GM18498 (cell line): ENCODE results near the gene SAMD14.

Source experiments
- ATAC-seq: cut with Tn5 transposase; IDR thresholded peaks from one replicate; pipeline ENCODE4 v1.9.1; 2021; ENCODE audit warnings: mild to moderate bottlenecking, moderate library complexity; ENCODE audit not compliant: unreplicated experiment

The SAMD14 gene

GRCh38 chr17:50129728-50130558 lies at the start of gene SAMD14:
TSS of gene SAMD14 (minus strand) at chr17:50130160. CDS start at chr17:50124959, 5,201 bp downstream.
- no peak for ATAC-seq

DNA sequence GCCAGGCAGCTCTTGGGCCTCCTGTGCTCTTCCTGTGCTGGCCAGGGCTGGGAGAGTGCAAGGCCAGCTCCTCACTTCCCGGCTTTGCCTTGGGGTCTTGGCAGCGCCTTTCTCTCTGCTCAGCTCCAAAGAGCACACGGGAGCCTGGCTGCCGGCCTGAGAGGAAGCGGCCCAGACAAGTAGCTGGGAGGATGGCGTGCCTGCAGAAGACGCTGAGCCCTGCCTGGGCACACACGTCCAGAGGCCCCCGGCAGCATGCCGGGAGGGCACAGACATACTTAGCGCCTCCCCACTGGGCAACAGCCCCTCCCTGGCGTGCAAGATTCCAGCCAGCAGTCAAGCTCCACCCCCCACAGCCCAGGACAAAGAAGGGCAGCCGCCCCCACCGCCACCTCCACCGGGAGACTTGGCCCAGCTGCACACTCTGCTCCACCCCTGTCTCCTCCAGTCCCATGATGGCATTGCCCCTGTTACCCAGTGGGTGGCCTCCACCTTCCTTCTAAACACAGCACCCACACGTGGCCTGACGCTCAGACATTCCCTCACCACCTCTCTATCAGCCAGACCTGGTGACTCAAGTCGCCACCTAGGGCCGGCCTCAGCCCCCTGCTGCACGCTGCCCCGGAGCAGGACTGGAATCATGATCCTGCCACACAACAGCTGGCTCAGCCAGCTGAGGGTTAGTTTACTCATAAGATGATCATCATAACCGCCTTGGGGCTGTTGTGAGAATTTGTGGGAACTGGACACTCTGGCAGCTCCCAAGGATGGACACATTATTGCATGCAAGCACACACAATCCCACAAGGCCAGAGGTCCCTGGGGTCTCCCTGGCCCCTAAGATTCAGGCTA lies 48.2 kb upstream of the SAMD14 start:
- peak; percentile 62 for ATAC-seq

- no peak for ATAC-seq
These were observed 47.5 kb upstream of the SAMD14 start for GRCh38 chr17:50177476-50177875.

- no peak for ATAC-seq
These were observed 46.8 kb upstream of the SAMD14 start for GRCh38 chr17:50176559-50177357.

DNA sequence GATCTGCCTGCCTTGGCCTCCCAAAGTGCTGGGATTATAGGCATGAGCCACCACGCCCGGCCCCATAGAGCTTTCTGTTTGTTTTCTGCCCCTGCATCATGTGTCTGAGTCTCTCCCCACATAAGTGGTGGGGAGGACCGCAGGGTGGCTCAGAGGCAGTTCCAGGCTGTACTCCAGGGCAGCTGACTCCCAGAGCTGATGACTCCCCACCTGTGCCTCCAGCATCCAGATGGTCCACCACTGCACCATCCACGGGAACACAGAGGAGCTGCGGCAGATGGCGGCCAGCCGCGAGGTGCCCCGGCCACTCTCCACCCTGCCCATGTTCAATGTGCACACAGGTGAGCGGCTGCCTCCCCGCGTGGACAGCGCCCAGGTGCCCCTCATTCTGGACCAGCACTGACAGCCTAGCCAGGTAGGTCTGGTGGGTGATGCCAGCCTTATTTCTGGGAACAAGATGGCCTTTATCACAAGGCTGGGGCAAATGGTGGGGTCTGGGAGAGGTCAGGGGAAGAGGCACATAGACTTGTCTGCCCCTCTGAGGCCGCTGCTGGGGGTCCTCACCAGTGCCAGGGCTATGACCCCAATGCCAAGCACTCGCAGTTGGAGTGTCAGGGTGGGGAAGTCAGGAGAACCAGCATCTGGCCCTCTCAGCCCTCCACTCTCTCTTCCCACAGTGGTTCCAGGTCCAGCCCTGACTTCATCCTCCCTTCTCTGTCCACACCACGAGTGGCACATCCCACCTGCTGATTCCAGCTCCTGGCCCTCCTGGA lies 45.3 kb upstream of the SAMD14 start:
- ATAC-seq: no peak

DNA sequence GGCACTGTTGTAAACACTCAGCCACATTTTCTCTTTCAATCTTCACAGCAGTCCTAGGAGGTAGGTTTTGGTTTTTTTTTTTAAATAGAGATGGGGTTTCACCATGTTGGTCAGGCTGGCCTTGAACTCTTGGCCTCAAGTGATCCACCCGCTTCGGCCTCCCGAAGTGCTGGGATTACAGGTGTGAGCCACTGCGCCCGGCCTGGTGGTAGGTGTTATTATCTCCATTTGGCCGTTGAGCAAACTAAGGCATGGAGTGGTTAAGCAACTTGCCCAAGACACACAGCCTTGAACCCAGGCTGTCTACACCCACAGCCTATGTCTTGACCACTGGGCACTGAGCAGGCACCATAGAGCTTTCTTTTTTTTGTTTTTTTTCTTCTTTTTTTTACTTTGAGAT lies 44.5 kb upstream of the SAMD14 start:
- no peak for ATAC-seq

GRCh38 chr17:50173335-50173941 lies 43.5 kb upstream of the SAMD14 start:
- no peak for ATAC-seq

- ATAC-seq: no peak
These were observed 43.0 kb upstream of the SAMD14 start for GRCh38 chr17:50172936-50173334.

DNA sequence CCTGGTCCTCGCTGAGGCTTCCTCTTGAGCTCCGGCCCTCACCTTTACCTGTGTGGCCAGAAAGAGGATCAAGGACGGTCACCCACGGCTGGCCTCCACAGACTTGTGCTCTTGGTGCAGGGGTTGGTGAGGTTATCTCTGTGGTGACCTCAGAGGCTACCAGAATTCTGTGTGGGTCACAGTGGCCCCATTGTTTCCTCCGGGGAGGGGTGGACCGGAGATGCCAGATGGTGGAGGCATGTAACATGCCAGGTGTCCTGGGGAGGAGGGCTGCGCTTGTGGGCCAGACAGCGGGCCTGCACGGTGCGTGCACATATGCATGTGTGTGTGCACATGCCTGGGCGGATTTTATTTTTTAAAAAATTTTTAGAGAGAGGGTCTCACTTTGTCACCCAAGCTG lies 42.2 kb upstream of the SAMD14 start:
- ATAC-seq: no peak

DNA sequence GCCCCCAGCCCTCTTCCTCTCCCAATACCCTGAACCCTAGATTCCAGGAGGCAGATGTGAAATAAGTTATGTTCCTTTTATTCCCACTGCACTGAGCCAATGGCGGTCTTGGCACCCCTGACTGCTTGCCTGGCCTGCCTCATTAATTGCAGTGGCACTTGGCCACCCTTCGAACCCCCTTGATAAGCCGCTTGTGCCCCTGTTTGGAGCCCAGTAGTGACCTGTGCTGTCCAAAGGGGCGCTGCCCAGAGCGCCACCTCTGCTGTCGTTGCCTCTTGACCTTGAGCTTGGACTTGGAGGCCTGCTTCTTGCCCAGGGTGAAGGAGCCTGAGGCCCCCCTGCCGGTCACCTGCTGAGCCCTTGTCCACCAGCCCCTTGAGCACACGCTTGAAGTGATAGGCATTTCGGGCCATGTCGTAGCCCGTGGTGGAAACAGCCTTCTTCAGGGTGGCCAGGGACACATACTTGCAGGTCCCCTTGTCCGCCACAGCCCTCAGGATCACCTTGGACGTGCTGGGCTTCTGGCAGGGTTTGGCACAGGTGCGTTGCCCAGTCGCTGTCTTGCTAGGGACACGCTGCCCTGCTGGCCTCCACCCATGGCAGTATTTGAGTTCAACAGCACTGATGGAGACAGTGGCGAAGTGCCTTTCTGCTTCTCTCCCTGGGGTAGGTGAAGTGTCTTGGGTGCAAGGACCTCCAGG lies 41.6 kb upstream of the SAMD14 start:
- no peak for ATAC-seq

- peak; percentile 77 for ATAC-seq
These were observed 40.9 kb upstream of the SAMD14 start for GRCh38 chr17:50170662-50171370.

DNA sequence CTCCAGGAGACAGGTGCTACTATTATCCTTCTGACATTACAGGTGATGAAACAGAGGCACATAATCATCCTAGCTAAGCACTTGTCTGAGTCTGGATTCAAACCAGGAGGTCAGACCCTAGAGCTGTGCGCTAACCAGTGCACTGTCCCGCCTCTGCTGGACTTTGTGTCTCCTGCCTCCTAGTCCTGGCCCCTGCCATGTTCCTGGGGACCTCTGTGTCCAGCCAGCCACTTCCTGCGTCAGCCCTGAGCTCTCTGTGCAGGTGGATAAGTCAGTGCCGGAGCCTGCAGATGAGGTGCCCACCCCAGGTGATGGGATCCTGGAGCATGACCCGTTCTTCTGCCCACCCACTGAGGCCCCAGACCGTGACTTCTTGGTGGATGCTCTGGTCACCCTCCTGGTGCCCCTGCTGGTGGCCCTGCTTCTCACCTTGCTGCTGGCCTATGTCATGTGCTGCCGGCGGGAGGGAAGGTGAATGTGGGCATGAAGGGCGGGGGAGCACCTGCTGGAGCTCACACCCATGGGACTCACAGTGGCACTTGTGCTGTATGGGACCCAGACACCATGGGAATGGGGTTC lies 40.0 kb upstream of the SAMD14 start:
- ATAC-seq: no peak

DNA sequence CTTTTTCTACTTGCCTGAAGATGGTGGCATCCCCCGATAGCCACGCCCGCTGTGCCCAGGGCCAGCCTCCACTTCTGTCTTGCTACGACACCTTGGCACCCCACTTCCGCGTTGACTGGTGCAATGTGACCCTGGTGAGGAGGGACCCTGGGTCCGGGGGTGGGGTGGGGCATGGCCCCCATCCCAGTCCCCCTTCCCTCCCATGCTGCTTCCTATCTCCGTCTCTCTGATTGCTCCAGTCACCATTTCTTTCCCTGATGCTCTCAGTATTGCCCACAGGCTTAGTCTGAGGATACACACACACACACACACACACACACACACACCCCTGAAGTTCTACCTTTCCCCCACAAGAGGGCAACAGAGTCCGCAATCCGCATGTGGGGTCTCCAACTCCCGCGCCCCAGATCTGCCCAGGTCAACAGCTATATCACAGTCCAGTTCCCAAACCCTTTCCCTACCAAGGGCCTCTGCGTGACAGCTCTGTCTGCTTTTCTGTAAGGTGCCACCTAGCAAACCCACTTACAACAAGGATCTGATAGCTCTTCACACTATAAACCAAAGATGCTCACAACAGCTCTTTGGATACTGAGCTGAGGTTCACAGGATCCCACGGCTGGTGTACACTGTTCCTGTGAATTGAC lies 39.3 kb upstream of the SAMD14 start:
- ATAC-seq: no peak

GRCh38 chr17:50168319-50168718 lies 38.4 kb upstream of the SAMD14 start:
- no peak for ATAC-seq

DNA sequence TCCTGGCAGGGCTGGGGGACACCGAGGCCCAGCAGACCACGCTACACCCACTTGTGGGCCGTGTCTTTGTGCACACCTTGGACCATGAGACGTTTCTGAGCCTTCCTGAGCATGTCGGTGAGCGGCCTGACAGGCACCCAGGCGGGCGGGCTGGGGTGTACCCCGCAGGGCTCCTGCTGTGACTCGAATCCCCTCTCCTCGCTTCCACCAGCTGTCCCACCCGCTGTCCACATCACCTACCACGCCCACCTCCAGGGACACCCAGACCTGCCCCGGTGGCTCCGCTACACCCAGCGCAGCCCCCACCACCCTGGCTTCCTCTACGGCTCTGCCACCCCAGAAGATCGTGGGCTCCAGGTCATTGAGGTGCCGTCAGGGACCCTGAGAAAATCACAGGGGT lies 37.4 kb upstream of the SAMD14 start:
- no peak for ATAC-seq

GRCh38 chr17:50166518-50167181 lies 36.7 kb upstream of the SAMD14 start:
- no peak for ATAC-seq

DNA sequence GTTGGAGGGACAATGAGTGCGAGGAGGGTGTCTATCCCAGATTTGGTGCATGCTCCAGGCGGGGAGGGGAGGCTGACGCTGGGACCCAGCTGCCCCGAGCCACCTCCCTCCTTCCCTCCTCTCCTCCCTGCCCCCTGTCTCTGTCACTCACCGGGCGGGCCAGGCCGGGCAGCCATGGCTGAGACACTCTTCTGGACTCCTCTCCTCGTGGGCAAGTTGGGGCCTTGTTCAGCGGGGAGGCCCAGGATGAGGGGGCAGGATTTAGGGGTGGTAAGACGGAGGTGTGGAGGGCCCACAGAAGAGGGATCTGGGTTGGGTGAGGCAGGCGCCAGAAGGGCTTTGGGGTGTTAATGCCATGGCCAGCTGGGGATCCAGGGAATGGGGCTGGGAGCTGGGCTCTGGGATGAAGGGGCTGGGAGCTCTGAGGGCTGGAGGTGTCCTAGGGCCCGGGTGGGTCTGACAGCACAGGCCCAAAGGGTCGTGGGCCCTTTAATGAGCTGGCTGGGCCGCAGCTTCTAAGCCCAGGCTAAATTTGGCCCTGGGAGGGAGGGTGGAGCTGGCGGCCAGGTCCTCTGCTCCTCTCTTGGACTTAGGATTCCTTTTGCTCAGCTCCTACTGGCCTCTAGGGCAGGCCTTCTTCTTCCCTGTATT lies 36.0 kb upstream of the SAMD14 start, which contains the start of gene SGCA:
Gene SGCA, plus strand, starts transcription at position 139 of the 651 bp plus-strand sequence. Its CDS starts 36 bp downstream, at position 175.
- ATAC-seq: no peak
